Stimulated activated CD4-positive, alpha-beta T cell treated with anti-CD3 and anti-CD28 coated beads, Interleukin-15, amount 100 ng/mL, for 24 hours (primary cell): ENCODE data around the gene PCDHB12.
"Not testable (repeated sequence)": the region's sequence is repeated elsewhere in the genome, so short reads cannot be mapped to it uniquely, and the experiment has no call there.

Experiments used
- DNase-seq: peaks from one replicate; pipeline ENCODE4 v3.0.0-alpha.2; 2020

PCDHB12 gene

DNA sequence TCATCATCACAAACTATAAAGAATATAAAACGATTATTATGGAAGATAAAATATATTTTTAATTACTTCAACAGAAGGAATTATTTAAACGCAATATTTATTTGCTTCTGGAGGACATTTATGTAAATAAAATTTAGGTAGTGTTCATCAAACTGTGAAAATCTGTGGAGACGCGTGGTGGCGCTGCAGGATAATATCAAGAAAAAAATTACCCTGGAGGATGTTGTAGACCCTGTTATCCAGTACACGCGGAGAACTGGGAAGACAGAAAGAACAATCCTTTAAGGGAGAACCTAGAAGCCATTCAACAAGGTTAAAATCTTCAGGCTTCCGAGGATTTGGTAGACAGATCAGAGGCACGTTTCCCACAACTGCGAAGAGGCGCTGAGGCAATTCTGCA lies at the start of gene PCDHB12:
TSS of gene PCDHB12 (plus strand) at position 242 of the 400 bp plus-strand sequence. CDS start 189 bp downstream, outside the sequence.
- DNase-seq, result no peak

DNA sequence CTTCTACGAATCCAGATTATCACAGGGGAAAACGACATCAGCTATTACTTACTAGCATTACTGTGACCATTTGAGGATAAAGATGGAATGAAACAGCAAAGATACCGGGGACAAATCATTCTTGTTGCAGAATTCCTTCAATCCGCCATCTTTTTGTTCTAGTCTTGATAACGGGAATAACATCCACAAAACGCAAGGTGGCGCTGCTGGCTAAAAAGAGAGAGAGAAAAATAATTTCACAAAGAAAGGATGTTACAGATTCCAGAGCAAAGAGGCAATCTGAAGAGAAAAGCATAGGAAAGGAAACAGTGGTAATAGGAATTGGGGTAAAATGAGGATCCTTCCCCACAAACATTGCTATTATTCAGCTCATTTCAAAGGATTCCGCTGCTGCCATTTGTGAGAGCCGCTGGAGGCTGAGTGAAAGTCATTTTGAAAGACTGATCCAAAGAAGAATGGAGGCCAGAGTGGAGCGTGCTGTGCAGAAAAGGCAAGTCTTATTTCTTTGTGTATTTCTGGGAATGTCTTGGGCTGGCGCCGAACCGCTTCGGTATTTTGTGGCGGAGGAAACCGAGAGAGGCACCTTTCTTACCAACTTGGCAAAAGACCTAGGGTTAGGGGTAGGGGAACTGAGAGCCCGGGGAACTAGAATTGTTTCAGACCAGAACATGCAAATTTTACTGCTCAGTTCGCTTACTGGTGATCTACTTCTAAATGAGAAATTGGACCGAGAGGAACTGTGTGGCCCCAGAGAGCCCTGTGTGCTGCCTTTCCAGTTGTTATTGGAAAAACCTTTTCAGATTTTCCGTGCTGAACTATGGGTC lies 35.9 kb upstream of the PCDHB12 start, which contains the start of gene PCDHB7:
TSS of gene PCDHB7 (plus strand) at position 264 of the 824 bp plus-strand sequence. CDS start at position 456, 192 bp downstream.
- DNase-seq, result peak; percentile 33

DNA sequence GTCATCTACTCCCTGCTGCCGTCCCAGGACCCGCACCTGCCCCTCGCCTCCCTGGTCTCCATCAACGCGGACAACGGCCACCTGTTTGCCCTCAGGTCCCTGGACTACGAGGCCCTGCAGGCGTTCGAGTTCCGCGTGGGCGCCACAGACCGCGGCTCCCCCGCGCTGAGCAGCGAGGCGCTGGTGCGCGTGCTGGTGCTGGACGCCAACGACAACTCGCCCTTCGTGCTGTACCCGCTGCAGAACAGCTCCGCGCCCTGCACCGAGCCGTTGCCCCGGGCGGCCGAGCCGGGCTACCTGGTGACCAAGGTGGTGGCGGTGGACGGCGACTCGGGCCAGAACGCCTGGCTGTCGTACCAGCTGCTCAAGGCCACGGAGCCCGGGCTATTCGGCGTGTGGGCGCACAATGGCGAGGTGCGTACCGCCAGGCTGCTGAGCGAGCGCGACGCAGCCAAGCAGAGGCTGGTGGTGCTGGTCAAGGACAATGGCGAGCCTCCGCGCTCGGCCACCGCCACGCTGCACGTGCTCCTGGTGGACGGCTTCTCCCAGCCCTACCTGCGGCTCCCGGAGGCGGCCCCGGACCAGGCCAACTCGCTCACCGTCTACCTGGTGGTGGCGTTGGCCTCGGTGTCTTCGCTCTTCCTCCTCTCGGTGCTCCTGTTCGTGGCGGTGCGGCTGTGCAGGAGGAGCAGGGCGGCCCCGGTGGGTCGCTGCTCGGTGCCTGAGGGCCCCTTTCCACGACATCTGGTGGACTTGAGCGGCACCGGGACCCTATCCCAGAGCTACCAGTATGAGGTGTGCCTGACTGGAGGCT lies 34.0 kb upstream of the PCDHB12 start:
- DNase-seq, result not testable (repeated sequence)

DNA sequence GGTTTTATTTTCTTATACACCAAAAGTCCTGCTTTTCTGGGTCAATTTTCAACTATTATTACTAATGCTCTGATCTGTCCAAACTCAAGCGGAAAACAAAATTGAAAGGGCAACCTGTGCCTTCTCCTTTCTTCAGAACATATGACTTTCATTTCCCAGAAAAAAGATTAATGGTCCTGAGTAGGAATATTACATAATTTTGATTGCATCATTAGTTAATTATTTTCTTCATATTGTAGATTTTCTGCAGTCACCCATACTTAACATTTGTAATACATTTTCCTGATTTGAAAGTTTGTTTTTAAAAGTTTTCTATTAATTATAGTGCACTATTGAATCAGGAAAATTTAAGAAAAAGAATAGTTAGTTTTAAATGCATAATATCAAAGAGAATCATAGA lies 32.6 kb upstream of the PCDHB12 start:
- no peak for DNase-seq

DNA sequence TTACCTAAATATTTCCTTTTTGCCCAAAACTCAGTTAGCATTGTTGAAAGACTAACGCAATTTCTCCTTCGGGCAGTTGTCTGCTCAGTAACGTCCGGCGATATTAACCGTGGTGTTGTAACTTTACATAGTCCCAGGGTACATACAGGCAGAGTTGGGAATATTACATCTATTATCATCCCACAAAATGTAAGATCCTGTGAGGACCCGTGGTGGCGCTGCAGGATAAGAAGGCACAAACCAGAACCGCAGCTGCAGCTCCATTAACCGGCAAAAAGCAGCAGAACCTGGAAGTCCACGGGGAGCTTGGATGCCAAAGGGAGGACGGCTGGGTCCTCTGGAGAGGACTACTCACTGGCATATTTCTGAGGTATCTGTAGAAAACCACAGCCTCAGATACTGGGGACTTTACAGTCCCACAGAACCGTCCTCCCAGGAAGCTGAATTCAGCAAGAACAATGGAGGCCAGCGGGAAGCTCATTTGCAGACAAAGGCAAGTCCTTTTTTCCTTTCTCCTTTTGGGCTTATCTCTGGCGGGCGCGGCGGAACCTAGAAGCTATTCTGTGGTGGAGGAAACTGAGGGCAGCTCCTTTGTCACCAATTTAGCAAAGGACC lies 30.8 kb upstream of the PCDHB12 start, which contains the start of gene PCDHB8:
TSS of gene PCDHB8 (plus strand) at position 214 of the 615 bp plus-strand sequence. CDS start at position 459, 245 bp downstream.
- DNase-seq, result not testable (repeated sequence)

DNA sequence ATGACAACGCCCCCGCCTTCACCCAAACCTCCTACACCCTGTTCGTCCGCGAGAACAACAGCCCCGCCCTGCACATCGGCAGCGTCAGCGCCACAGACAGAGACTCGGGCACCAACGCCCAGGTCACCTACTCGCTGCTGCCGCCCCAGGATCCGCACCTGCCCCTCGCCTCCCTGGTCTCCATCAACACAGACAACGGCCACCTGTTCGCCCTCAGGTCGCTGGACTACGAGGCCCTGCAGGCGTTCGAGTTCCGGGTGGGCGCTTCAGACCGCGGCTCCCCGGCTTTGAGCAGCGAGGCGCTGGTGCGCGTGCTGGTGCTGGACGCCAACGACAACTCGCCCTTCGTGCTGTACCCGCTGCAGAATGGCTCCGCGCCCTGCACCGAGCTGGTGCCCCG lies 29.1 kb upstream of the PCDHB12 start:
- DNase-seq, result not testable (repeated sequence)

DNA sequence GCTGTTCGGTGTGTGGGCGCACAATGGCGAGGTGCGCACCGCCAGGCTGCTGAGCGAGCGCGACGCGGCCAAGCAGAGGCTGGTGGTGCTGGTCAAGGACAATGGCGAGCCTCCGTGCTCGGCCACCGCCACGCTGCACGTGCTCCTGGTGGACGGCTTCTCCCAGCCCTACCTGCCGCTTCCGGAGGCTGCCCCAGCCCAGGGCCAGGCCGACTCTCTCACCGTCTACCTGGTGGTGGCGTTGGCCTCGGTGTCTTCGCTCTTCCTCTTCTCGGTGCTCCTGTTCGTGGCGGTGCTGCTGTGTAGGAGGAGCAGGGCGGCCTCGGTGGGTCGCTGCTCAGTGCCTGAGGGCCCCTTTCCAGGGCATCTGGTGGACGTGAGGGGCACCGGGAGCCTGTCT lies 28.6 kb upstream of the PCDHB12 start:
- DNase-seq, result not testable (repeated sequence)

DNA sequence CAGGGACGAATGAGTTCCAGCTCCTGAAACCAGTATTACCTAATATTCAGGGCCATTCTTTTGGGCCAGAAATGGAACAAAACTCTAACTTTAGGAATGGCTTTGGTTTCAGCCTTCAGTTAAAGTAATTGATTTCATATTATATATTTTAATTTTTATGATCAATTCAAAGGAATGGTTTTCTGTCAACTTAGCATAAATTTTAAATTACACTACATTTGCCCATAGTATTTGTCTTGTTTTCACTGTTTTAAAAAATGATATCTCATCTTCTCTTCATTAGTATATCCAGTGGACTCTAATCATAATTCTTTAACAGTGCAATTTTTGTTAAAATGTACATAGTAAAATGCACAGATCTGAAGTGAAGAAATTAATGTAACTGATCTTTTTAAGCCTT lies 28.2 kb upstream of the PCDHB12 start:
- DNase-seq, result no peak

DNA sequence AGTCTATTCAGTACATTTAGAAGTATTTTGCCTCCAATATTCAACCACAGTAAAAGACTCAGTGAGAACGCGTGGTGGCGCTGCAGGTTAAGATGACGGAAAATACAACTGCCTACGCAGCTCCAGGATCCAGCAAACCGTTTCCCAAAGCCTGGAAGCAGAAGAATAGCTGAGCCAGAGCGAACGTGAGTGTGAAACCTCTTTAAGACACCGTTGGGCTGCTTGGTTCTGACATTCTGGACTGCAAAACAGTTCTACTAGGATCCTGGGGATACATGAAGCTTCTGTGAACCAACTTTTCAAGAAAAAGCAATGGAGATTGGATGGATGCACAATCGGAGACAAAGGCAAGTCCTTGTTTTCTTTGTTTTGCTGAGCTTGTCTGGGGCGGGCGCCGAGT lies 26.3 kb upstream of the PCDHB12 start, which contains the start of gene PCDHB16:
TSS of gene PCDHB16 (plus strand) at position 140 of the 400 bp plus-strand sequence. CDS start at position 313, 173 bp downstream.
- no peak for DNase-seq

DNA sequence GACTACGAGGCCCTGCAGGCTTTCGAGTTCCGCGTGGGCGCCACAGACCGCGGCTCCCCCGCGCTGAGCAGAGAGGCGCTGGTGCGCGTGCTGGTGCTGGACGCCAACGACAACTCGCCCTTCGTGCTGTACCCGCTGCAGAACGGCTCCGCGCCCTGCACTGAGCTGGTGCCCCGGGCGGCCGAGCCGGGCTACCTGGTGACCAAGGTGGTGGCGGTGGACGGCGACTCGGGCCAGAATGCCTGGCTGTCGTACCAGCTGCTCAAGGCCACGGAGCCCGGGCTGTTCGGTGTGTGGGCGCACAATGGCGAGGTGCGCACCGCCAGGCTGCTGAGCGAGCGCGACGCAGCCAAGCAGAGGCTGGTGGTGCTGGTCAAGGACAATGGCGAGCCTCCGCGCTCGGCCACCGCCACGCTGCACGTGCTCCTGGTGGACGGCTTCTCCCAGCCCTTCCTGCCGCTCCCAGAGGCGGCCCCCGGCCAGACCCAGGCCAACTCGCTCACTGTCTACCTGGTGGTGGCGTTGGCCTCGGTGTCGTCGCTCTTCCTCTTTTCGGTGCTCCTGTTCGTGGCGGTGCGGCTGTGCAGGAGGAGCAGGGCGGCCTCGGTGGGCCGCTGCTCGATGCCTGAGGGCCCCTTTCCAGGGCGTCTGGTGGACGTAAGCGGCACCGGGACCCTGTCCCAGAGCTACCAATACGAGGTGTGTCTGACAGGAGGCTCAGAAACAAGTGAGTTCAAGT lies 24.2 kb upstream of the PCDHB12 start:
- DNase-seq, result not testable (repeated sequence)

DNA sequence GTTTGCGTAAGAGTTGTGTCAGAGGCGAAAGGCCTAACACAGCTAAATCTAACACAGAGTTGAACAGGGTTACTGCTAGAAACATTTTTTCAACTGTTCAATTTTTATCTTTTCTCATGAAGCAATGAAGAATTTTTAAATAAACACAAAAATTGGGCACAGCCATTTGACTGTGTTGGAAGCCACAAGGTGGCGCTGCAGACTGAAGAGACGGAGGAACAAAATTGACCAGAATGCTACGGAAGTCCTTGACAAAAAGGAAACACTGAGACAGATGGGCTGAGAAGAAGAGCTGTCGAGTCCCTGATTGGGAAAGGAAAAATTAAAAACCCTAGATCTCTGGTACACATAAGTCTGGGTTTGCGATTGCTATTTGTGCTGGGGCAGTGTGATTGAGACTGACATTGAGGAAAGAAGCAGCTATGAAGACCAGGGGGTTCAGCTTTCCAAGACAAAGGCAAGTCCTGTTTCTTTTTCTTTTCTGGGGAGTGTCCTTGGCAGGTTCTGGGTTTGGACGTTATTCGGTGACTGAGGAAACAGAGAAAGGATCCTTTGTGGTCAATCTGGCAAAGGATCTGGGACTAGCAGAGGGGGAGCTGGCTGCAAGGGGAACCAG lies 21.5 kb upstream of the PCDHB12 start, which contains the start of gene PCDHB9:
TSS of gene PCDHB9 (plus strand) at position 265 of the 616 bp plus-strand sequence. CDS start at position 423, 158 bp downstream.
- DNase-seq, result peak; percentile 47

DNA sequence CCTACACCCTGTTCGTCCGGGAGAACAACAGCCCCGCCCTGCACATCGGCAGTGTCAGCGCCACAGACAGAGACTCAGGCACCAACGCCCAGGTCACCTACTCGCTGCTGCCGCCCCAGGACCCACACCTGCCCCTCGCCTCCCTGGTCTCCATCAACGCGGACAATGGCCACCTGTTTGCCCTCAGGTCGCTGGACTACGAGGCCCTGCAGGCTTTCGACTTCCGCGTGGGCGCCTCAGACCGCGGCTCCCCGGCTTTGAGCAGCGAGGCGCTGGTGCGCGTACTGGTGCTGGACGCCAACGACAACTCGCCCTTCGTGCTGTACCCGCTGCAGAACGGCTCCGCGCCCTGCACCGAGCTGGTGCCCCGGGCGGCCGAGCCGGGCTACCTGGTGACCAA lies 19.8 kb upstream of the PCDHB12 start:
- not testable (repeated sequence) for DNase-seq

DNA sequence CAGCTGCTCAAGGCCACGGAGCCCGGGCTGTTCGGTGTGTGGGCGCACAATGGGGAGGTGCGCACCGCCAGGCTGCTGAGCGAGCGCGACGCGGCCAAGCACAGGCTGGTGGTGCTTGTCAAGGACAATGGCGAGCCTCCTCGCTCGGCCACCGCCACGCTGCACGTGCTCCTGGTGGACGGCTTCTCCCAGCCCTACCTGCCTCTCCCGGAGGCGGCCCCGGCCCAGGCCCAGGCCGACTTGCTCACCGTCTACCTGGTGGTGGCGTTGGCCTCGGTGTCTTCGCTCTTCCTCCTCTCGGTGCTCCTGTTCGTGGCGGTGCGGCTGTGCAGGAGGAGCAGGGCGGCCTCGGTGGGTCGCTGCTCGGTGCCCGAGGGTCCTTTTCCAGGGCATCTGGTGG lies 19.4 kb upstream of the PCDHB12 start:
- DNase-seq, result not testable (repeated sequence)

DNA sequence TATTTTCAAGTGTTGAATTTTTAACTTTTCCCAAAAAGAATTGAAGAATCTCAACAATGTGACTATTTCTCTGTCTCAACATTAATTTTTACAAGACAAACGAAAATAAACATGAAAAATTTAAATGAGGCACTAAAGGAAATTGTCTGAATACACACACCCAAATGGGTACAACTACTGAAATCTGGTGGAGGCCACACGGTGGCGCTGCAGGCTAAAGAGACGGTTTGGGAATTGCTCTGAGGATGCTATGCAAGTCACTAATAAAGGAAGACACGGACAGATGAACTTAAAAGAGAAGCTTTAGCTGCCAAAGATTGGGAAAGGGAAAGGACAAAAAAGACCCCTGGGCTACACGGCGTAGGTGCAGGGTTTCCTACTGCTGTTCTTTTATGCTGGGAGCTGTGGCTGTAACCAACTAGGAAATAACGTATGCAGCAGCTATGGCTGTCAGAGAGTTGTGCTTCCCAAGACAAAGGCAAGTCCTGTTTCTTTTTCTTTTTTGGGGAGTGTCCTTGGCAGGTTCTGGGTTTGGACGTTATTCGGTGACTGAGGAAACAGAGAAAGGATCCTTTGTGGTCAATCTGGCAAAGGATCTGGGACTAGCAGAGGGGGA lies 16.3 kb upstream of the PCDHB12 start, which contains the start of gene PCDHB10:
TSS of gene PCDHB10 (plus strand) at position 244 of the 616 bp plus-strand sequence. CDS start at position 444, 200 bp downstream.
- DNase-seq, result peak; percentile 41

DNA sequence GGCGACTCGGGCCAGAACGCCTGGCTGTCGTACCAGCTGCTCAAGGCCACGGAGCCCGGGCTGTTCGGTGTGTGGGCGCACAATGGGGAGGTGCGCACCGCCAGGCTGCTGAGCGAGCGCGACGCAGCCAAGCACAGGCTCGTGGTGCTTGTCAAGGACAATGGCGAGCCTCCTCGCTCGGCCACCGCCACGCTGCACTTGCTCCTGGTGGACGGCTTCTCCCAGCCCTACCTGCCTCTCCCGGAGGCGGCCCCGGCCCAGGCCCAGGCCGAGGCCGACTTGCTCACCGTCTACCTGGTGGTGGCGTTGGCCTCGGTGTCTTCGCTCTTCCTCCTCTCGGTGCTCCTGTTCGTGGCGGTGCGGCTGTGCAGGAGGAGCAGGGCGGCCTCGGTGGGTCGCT lies 14.2 kb upstream of the PCDHB12 start:
- DNase-seq, result not testable (repeated sequence)

DNA sequence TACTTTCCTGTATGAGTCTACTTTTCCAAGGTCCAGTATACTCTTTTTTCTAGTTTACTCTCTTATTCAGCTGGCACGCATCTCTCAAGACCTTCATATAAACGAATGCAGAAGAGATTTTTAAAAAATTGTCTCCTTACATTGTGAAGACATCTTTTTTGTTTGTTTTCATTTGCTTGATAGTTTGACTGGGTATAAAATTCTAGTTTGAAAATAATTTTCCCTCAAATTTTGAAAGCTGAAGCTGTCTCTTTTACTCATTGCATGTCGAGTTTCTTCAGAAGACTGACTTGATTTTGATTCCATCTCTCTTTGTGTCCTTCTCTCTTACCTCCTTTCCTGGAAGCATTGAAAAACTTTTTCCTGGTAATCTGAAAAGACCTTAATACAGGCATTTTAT lies 12.2 kb upstream of the PCDHB12 start:
- no peak for DNase-seq

DNA sequence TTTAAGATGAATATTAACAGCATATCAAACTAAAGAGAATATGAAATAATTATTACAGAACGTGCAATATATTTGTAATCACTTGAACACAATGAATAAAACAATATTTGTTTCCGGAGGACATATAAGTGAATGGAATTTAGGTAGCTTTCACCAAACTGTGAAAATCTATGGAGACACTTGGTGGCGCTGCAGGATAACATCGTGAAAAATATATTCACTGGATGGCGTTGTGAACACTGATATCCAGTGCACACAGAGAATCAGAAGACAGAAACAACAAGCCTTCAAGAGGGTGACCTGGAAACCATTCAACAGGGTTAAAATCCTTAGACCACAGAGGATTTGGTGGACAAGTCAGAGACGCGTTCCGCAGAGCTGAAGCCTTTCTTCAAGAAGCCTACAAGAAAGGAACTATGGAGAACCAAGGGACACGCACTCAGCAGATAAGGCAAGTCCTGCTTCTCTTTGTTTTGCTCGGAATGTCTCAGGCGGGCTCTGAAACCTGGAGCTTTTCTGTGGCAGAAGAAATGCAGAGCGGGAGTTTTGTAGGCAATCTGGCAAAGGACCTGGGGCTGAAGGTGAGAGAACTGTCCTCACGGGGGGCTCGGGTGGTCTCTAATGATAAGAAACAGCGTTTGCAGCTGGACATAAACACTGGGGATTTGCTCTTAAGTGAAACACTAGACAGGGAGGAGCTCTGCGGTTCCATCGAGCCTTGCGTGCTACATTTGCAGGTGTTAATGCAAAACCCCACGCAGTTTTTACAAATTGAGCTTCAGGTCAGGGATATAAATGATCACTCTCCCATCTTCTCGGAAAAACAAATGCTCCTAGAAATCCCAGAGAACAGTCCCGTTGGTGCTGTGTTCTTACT lies 8.9 kb upstream of the PCDHB12 start, which contains the start of gene PCDHB11:
TSS of gene PCDHB11 (plus strand) at position 269 of the 877 bp plus-strand sequence. CDS start at position 417, 148 bp downstream.
- no peak for DNase-seq

DNA sequence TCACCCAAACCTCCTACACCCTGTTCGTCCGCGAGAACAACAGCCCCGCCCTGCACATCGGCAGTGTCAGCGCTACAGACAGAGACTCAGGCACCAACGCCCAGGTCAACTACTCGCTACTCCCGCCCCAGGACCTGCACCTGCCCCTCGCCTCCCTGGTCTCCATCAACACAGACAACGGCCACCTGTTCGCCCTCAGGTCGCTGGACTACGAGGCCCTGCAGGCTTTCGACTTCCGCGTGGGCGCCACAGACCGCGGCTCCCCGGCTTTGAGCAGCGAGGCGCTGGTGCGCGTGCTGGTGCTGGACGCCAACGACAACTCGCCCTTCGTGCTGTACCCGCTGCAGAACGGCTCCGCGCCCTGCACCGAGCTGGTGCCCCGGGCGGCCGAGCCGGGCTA lies 7.4 kb upstream of the PCDHB12 start:
- not testable (repeated sequence) for DNase-seq

DNA sequence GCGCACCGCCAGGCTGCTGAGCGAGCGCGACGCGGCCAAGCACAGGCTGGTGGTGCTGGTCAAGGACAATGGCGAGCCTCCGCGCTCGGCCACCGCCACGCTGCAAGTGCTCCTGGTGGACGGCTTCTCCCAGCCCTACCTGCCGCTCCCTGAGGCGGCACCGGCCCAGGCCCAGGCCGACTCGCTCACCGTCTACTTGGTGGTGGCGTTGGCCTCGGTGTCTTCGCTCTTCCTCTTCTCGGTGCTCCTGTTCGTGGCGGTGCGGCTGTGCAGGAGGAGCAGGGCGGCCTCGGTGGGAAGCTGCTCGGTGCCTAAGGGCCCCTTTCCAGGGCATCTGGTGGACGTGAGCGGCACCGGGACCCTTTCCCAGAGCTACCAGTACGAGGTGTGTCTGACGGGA lies 6.9 kb upstream of the PCDHB12 start:
- not testable (repeated sequence) for DNase-seq

DNA sequence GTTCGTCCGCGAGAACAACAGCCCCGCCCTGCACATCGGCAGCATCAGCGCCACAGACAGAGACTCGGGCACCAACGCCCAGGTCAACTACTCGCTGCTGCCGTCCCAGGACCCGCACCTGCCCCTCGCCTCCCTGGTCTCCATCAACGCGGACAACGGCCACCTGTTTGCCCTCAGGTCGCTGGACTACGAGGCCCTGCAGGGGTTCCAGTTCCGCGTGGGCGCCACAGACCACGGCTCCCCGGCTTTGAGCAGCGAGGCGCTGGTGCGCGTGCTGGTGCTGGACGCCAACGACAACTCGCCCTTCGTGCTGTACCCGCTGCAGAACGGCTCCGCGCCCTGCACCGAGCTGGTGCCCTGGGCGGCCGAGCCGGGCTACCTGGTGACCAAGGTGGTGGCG lies 1.8 kb downstream of the PCDHB12 start:
- DNase-seq, result not testable (repeated sequence)
